HepG2 (cell line): ENCODE results near the gene IL21R. TPM values are rescaled to one million over a fixed set of nuclear protein-coding genes. Genes with fewer than 3 reads are reported as not detected.
A peak's percentile ranks its signal among the peaks of the same experiment; 100 is the strongest.

Experiments used
- DBP ChIP-seq: sonication (generic); formaldehyde crosslinking; IDR thresholded peaks from 2 replicates; pipeline ENCODE4 v1.4.0; 2020; ENCODE audit warnings: missing genetic modification reagents; ENCODE audit errors: not compliant biosample characterization
- FOXA1 ChIP-seq, 2 experiments: fragments of 450-650 bp in 1 of 2; sonication (generic) in 1 of 2; formaldehyde crosslinking in 1 of 2; IDR thresholded peaks; 2 replicates each; pipeline versions ENCODE4 v1.4.0 to v1.6.1; 2016 to 2020; ENCODE audit warnings: missing genetic modification reagents in 1 of 2
- GABPB1 ChIP-seq: IDR thresholded peaks from 2 replicates; pipeline ENCODE4 v1.6.1; 2016; ENCODE audit warnings: mild to moderate bottlenecking, missing genetic modification reagents, moderate library complexity, missing compliant biosample characterization
- HNF4G ChIP-seq, 2 experiments: sonication (generic) in 1 of 2; formaldehyde crosslinking in 1 of 2; IDR thresholded peaks; 2 replicates each; pipeline versions ENCODE4 v1.4.0 to v1.6.1; 2011 to 2020; ENCODE audit warnings: borderline replicate concordance in 2 of 2, low read depth in 2 of 2, mild to moderate bottlenecking in 2 of 2, low read length in 1 of 2, missing genetic modification reagents in 1 of 2, moderate library complexity in 1 of 2
- NR2C2 ChIP-seq: sonication (generic); formaldehyde crosslinking; IDR thresholded peaks from 2 replicates; pipeline ENCODE4 v1.4.0; 2020; ENCODE audit warnings: missing genetic modification reagents, mild to moderate bottlenecking, moderate library complexity, borderline replicate concordance
- RXRA ChIP-seq: sonication (generic); formaldehyde crosslinking; IDR thresholded peaks from 2 replicates; pipeline ENCODE4 v1.5.1; 2020; ENCODE audit warnings: missing genetic modification reagents
- SAP130 ChIP-seq: IDR thresholded peaks from 2 replicates; pipeline ENCODE4 v1.6.1; 2016; ENCODE audit warnings: low read depth
- ZNF441 ChIP-seq: sonication (generic); formaldehyde crosslinking; IDR thresholded peaks from 2 replicates; pipeline ENCODE4 v1.7.0; 2021; ENCODE audit warnings: missing genetic modification reagents, borderline replicate concordance
- ZNF557 ChIP-seq: sonication (generic); formaldehyde crosslinking; IDR thresholded peaks from 2 replicates; pipeline ENCODE4 v1.4.0; 2020; ENCODE audit warnings: missing genetic modification reagents
- ZNF614 ChIP-seq: IDR thresholded peaks from 2 replicates; pipeline ENCODE4 v1.6.1; 2018; ENCODE audit warnings: missing biosample characterization, missing genetic modification reagents, inconsistent platforms, borderline replicate concordance
- polyA plus RNA-seq, 8 experiments: library from polyadenylated mRNA; depleted of rRNA in 3 of 8; stranded (reverse) in 7 of 8; unstranded in 1 of 8; fragments of >200 nt; fragmentation: Illumina TruSeq in 4 of 8; extraction: Trizol in 4 of 8; gene quantifications; 2 replicates each; pipeline versions ENCODE4 v1.2.1 to v1.2.3, GENCODE V29; 2011 to 2016; ENCODE audit warnings: low read depth in 4 of 8, missing spikeins in 1 of 8, mixed read lengths in 1 of 8; ENCODE audit not compliant: insufficient read depth in 1 of 8
- total RNA-seq, 5 experiments: library from RNA; depleted of rRNA; stranded (reverse); fragments of >200 nt; fragmentation: Illumina TruSeq; extraction: Trizol; gene quantifications; 2 replicates each; pipeline ENCODE4 v1.2.3, GENCODE V29; 2016; ENCODE audit warnings: low read depth in 1 of 5
- TF ChIP-seq, protein P1 (sequence below): sonication (generic); formaldehyde crosslinking; IDR thresholded peaks from 2 replicates; pipeline ENCODE4 v1.4.0; 2020; ENCODE audit warnings: missing genetic modification reagents, borderline replicate concordance

The IL21R gene
- total and polyA plus RNA-seq, 2 of the 13 experiments (the other 11 are each of a cell fraction or from before 2014, with no cell fraction given): 0.49 to 0.64 TPM

GRCh38 chr16:27470567-27471431 lies 68.8 kb downstream of the IL21R start (continued):
- peak; percentile 97 for TF ChIP-seq NR2C2 (CRISPR knock-in tag)
- TF ChIP-seq RXRA (CRISPR knock-in tag): peak; percentile 100
- TF ChIP-seq GABPB1 (CRISPR knock-in tag): peak; percentile 23; the same call in 1 of the 2 replicates
- TF ChIP-seq FOXA1 (IDR thresholded peaks at IDR 0.05): no peak
- peak; percentile 24; the same call in 1 of the 2 replicates for TF ChIP-seq FOXA1 (CRISPR knock-in tag; IDR thresholded peaks at IDR 0.05)
- no peak for TF ChIP-seq DBP
- TF ChIP-seq ZNF441 (CRISPR knock-in tag): 0 out of 2 replicates have a peak, but pooled peaks have one; percentile 51
- no peak for TF ChIP-seq HNF4G (IDR thresholded peaks at IDR 0.05; ENCODE audit: borderline replicate concordance, low read depth, low read length)
- TF ChIP-seq HNF4G (CRISPR knock-in tag; IDR thresholded peaks at IDR 0.05; ENCODE audit: borderline replicate concordance, low read depth): peak; percentile 50; the same call in 1 of the 2 replicates
- TF ChIP-seq SAP130 (CRISPR knock-in tag): peak; percentile 91
- TF ChIP-seq ZNF557 (CRISPR knock-in tag): no peak
- TF ChIP-seq, protein P1, sequence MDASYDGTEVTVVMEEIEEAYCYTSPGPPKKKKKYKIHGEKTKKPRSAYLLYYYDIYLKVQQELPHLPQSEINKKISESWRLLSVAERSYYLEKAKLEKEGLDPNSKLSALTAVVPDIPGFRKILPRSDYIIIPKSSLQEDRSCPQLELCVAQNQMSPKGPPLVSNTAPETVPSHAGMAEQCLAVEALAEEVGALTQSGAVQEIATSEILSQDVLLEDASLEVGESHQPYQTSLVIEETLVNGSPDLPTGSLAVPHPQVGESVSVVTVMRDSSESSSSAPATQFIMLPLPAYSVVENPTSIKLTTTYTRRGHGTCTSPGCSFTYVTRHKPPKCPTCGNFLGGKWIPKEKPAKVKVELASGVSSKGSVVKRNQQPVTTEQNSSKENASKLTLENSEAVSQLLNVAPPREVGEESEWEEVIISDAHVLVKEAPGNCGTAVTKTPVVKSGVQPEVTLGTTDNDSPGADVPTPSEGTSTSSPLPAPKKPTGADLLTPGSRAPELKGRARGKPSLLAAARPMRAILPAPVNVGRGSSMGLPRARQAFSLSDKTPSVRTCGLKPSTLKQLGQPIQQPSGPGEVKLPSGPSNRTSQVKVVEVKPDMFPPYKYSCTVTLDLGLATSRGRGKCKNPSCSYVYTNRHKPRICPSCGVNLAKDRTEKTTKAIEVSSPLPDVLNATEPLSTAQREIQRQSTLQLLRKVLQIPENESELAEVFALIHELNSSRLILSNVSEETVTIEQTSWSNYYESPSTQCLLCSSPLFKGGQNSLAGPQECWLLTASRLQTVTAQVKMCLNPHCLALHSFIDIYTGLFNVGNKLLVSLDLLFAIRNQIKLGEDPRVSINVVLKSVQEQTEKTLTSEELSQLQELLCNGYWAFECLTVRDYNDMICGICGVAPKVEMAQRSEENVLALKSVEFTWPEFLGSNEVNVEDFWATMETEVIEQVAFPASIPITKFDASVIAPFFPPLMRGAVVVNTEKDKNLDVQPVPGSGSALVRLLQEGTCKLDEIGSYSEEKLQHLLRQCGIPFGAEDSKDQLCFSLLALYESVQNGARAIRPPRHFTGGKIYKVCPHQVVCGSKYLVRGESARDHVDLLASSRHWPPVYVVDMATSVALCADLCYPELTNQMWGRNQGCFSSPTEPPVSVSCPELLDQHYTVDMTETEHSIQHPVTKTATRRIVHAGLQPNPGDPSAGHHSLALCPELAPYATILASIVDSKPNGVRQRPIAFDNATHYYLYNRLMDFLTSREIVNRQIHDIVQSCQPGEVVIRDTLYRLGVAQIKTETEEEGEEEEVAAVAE (CRISPR knock-in tag): peak; percentile 50; the same call in 1 of the 2 replicates
- TF ChIP-seq ZNF614 (CRISPR knock-in tag): peak; percentile 87; the same call in 1 of the 2 replicates
